Activated CD8-positive, alpha-beta memory T cell treated with anti-CD3 and anti-CD28 coated beads, Interleukin-2, amount 50 U/mL, for 24 hours (primary cell): Measurements from ENCODE around the gene GSC2.

Source experiments
- DNase-seq: peaks from one replicate; pipeline ENCODE4 v3.0.0-alpha.2; 2020; ENCODE audit errors: extremely low read depth

GSC2 gene

GRCh38 chr22:19097518-19097917 lies 52.6 kb downstream of the GSC2 start:
- no peak for DNase-seq
